Immature natural killer cell (primary cell): ENCODE data around the gene GDF9. TPM values are rescaled to one million over a fixed set of nuclear protein-coding genes. Genes with fewer than 3 reads are reported as not detected.

Source experiments
- DNase-seq, 3 donors: peaks; one replicate each; pipeline ENCODE4 v3.0.0; 2022; ENCODE audit warnings: mixed read lengths in 1 of 3
- H3K27ac Mint-ChIP-seq, 6 donors: one replicate each; pipeline ENCODE4 v1.8.0; 2020; ENCODE audit warnings: mixed read lengths in 6 of 6, mild to moderate bottlenecking in 5 of 6, inconsistent platforms in 4 of 6, moderate library complexity in 3 of 6
- H3K27me3 Mint-ChIP-seq, 3 donors: one replicate each; pipeline ENCODE4 v1.8.0; 2020 to 2021; ENCODE audit warnings: low read depth in 3 of 3, mild to moderate bottlenecking in 3 of 3, mixed read lengths in 3 of 3, moderate library complexity in 3 of 3, inconsistent platforms in 1 of 3
- H3K36me3 Mint-ChIP-seq, 3 donors: one replicate each; pipeline ENCODE4 v1.8.0; 2020; ENCODE audit warnings: mixed read lengths in 3 of 3, inconsistent platforms in 2 of 3, mild to moderate bottlenecking in 2 of 3
- H3K4me1 Mint-ChIP-seq, 2 donors: one replicate each; pipeline ENCODE4 v1.8.0; 2020; ENCODE audit warnings: inconsistent platforms in 2 of 2, mild to moderate bottlenecking in 2 of 2, mixed read lengths in 2 of 2, moderate library complexity in 1 of 2
- H3K4me3 Mint-ChIP-seq, 5 donors: one replicate each; pipeline ENCODE4 v1.8.0; 2020; ENCODE audit warnings: mild to moderate bottlenecking in 5 of 5, mixed read lengths in 5 of 5, inconsistent platforms in 3 of 5, moderate library complexity in 3 of 5
- H3K9me3 Mint-ChIP-seq, 6 donors: one replicate each; pipeline ENCODE4 v1.8.0; 2020; ENCODE audit warnings: mild to moderate bottlenecking in 6 of 6, mixed read lengths in 6 of 6, inconsistent platforms in 4 of 6, moderate library complexity in 3 of 6
- polyA plus RNA-seq, 3 donors: library from polyadenylated mRNA; unstranded; fragments of 300-500 nt; fragmentation: Illumina TruSeq; gene quantifications; one replicate each; pipeline ENCODE4 v1.2.3, GENCODE V29; 2021

The GDF9 gene
- polyA plus RNA-seq, 3 donors from 2014 or later, result 0.12 TPM; not detected in 2

DNA sequence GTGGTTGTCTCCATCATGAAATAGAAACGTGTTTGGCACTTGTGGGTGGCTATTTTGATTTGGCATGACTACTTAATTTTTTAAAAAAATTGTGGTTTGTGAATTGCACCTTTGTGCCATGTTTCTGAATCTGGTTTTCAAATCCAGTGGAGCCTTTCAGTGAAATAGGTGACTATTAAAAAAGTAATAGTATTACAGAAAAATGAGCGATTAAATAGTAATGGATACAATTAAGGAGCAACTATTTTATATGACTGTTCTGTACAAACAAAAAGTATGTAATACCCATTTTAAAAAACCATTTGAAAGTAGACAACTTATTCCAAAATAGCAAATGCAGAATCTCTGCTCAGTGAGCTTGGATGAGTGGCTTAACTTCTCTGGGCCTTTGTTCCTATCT lies 50.2 kb downstream of the GDF9 start:
- no peak overlapping the region for H3K4me3 Mint-ChIP-seq
- H3K9me3 Mint-ChIP-seq, result peaks cover 0 to 3% (median 0%) of the 10 kb centered on the region in 6 donors
- H3K27me3 Mint-ChIP-seq, result peaks cover 18 to 30% (median 25%) of the 10 kb centered on the region in 3 donors
- H3K4me1 Mint-ChIP-seq, result peaks cover 7 to 17% of the 10 kb centered on the region in 2 donors
- H3K27ac Mint-ChIP-seq, result no peak overlapping the region
- no peak for DNase-seq
- H3K36me3 Mint-ChIP-seq, result peaks cover 0 to 4% (median 0%) of the 10 kb centered on the region in 3 donors

GRCh38 chr5:132815454-132815853 lies 50.8 kb downstream of the GDF9 start:
- peaks cover 0 to 3% (median 0%) of the 10 kb centered on the region in 6 donors for H3K9me3 Mint-ChIP-seq
- H3K4me3 Mint-ChIP-seq, result peak overlapping the region in 4 of 5 donors; percentile 48 to 65 (median 54)
- H3K27me3 Mint-ChIP-seq, result peaks cover 22 to 31% (median 25%) of the 10 kb centered on the region in 3 donors
- peaks cover 7 to 17% of the 10 kb centered on the region in 2 donors for H3K4me1 Mint-ChIP-seq
- no peak overlapping the region for H3K27ac Mint-ChIP-seq
- H3K36me3 Mint-ChIP-seq, result peaks cover 0 to 4% (median 0%) of the 10 kb centered on the region in 3 donors
- no peak for DNase-seq

DNA sequence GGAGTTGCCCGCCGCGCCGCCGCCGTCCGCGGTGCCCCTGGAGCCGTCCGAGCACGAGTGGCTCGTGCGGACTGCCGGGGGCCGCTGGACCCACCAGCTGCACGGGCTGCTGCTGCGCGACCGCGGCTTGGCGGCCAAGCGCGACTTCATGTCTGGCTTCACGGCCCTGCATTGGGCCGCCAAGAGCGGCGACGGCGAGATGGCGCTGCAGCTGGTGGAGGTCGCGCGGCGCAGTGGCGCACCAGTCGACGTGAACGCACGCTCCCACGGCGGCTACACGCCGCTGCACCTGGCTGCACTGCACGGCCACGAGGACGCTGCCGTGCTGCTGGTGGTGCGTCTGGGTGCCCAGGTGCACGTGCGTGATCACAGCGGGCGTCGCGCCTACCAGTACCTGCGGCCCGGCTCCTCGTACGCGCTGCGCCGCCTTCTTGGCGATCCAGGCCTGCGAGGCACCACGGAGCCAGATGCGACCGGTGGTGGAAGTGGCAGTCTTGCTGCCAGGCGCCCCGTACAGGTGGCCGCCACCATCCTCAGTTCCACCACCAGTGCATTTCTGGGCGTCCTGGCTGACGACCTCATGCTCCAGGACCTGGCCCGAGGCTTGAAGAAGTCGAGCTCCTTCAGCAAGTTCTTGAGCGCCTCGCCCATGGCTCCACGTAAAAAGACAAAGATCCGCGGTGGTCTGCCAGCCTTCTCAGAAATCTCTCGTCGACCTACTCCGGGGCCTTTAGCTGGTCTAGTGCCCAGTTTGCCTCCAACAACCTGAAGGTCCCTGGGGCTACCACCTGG lies 51.6 kb downstream of the GDF9 start:
- H3K27me3 Mint-ChIP-seq, result peaks cover 22 to 37% (median 23%) of the 10 kb centered on the region in 3 donors
- no peak overlapping the region for H3K27ac Mint-ChIP-seq
- no peak for DNase-seq
- H3K4me3 Mint-ChIP-seq, result peak overlapping the region; percentile 21 to 65 (median 51)
- peaks cover 0 to 4% (median 0%) of the 10 kb centered on the region in 3 donors for H3K36me3 Mint-ChIP-seq
- H3K9me3 Mint-ChIP-seq, result peaks cover 0 to 3% (median 0%) of the 10 kb centered on the region in 6 donors
- peaks cover 7 to 13% of the 10 kb centered on the region in 2 donors for H3K4me1 Mint-ChIP-seq

- peak in 1 of 3 donors; percentile 22 for DNase-seq
- Mint-ChIP-seq H3K4me3 (peak overlapping the region in 2 of 5 donors; percentile 25 to 60), H3K9me3 (peaks cover 0 to 3% (median 0%) of the 10 kb centered on the region in 6 donors)
These were observed 52.4 kb downstream of the GDF9 start for GRCh38 chr5:132813599-132814502.

DNA sequence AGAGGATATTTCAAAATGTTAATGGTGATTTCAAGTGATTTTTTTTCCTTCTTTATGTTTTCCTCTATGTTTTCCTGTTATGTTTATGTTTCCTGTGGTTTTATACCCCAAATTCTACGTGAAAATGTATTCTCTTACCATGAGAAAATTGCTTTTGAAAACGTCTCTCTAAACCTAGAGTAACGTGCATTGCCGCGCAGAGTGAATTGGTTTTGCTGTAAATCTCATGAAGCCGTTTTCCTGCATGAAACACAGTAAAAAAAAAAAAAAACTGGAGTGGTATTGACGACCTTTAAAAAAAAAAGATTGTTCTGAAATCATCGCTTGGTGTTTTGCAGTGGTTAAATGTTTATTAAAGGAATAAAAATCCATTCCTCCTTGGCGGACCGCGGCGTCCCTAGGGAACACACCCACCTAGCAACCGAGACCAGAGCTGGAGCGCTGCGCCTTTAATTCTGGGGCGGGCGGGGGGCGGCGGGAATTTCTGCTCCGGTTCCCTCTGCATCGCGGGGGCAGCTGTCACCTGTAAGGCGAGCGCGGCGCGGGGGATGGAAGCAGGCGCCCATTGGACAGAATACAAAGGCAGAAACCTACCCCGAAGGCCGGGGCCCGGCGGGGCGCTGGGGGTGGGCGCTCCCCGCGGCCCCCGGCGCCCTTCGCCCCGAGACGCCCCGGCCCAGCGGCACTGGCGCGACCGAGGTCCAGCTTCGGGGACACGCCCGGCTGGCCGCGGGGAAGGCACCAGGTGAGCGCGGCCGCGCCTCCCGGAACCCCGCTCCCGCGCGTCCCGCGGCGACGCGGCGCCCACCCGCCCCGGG lies 53.3 kb downstream of the GDF9 start, which contains the start of gene SOWAHA:
Gene SOWAHA, plus strand, starts transcription at position 522 of the 818 bp plus-strand sequence. CDS start 320 bp downstream, outside the sequence.
- Mint-ChIP-seq H3K9me3 (peaks cover 0 to 3% (median 0%) of the 10 kb centered on the region in 6 donors), H3K4me3 (peak within 1 kb of the TSS; percentile 69 to 78 (median 74)), H3K4me1 (peaks cover 7 to 10% of the 10 kb centered on the region in 2 donors), H3K36me3 (no peaks in the 10 kb centered on the region), H3K27ac (no peak within 1 kb of the TSS), H3K27me3 (peaks cover 20 to 46% (median 23%) of the 10 kb centered on the region in 3 donors)
- DNase-seq, result no peak

More at GRCh38 chr5:132813599-132814502, 52.4 kb downstream of the GDF9 start:
- Mint-ChIP-seq H3K4me1 (peaks cover 7 to 10% of the 10 kb centered on the region in 2 donors), H3K36me3 (no peaks in the 10 kb centered on the region), H3K27me3 (peaks cover 21 to 43% (median 23%) of the 10 kb centered on the region in 3 donors), H3K27ac (no peak overlapping the region)

DNA sequence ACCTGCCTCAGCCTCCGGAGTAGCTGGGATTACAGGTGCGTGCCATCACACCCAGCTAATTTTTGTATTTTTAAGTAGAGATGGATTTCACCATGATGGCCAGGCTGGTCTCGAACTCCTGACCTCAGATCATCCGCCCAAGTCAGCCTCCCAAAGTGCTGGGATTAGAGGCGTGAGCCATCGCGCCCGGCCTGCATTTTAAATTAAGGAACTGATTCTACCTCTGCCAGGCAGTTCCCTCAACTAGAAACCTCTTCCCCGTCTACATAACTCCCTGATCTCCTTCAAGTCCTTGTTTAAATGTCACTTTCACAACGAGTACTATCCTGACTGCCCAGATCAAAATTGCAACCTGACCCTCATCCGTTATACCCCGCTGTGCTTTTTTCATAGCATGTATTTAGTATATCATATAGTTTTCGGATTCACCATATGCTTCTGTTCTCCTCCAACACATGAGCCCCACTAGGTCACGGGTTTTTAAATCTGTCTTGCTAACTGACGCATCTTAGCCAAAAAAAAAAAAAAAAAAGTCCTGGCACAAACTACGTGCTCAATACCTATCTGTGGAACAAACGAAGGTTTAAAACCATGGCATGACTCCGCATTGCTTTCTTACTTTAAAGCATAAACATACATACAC lies 54.0 kb downstream of the GDF9 start:
- Mint-ChIP-seq H3K4me3 (peak overlapping the region; percentile 69 to 78 (median 74)), H3K36me3 (no peaks in the 10 kb centered on the region), H3K9me3 (peaks cover 0 to 3% (median 0%) of the 10 kb centered on the region in 6 donors), H3K27ac (no peak overlapping the region), H3K27me3 (peaks cover 23 to 48% (median 25%) of the 10 kb centered on the region in 3 donors), H3K4me1 (peaks cover 7 to 10% of the 10 kb centered on the region in 2 donors)
- no peak for DNase-seq

Other genes starting within 250 kb of the GDF9 start
- gene IL13, start 208.3 kb downstream of the GDF9 start, polyA plus RNA-seq, result under 1 TPM in 1 of 3 donors, not detected in 2; 0.28 TPM
- not detected for gene IL4, start 192.5 kb downstream of the GDF9 start, polyA plus RNA-seq
- 10 to 100 TPM in 1 of 3 donors, 1 to 10 TPM in 2; 7.4 to 13.5 (median 8.2) TPM for gene KIF3A, start 128.9 kb downstream of the GDF9 start, polyA plus RNA-seq
- gene CCNI2, start 119.0 kb downstream of the GDF9 start, polyA plus RNA-seq, result 1 to 10 TPM in 1 of 3 donors, under 1 TPM in 1, not detected in 1; 0.13 to 1.3 TPM
- 1 to 10 TPM in 2 of 3 donors, under 1 TPM in 1; 0.79 to 1.3 (median 1.2) TPM for gene SEPTIN8, start 89.2 kb downstream of the GDF9 start, polyA plus RNA-seq
- gene SOWAHA, start 53.2 kb downstream of the GDF9 start, polyA plus RNA-seq, result not detected
- gene SHROOM1, start 35.8 kb downstream of the GDF9 start, polyA plus RNA-seq, result 1 to 10 TPM in 1 of 3 donors, not detected in 2; 1.4 TPM
- gene UQCRQ, start 173 bp upstream of the GDF9 start, polyA plus RNA-seq, result 100 to 1,000 TPM; 554 to 923 (median 597) TPM
- 1 to 10 TPM in 1 of 3 donors, under 1 TPM in 2; 0.50 to 2.0 (median 0.54) TPM for gene LEAP2, start 7.2 kb upstream of the GDF9 start, polyA plus RNA-seq
- gene AFF4, start 97.2 kb upstream of the GDF9 start, polyA plus RNA-seq, result 10 to 100 TPM; 10.7 to 31.8 (median 11.7) TPM
- 10 to 100 TPM; 44.4 to 47.6 (median 44.5) TPM for gene ZCCHC10, start 160.1 kb upstream of the GDF9 start, polyA plus RNA-seq
- gene HSPA4, start 185.5 kb upstream of the GDF9 start, polyA plus RNA-seq, result 10 to 100 TPM; 17.3 to 51.3 (median 32.3) TPM